ENCODE data around the gene FOXN3. TPM values are rescaled to one million over a fixed set of nuclear protein-coding genes. Genes with fewer than 3 reads are reported as not detected.

FOXN3 gene
- total and polyA plus RNA-seq, 2 donors (not counting 1 experiment from before 2014, with no cell fraction given): 27.9 to 33.3 TPM

DNA sequence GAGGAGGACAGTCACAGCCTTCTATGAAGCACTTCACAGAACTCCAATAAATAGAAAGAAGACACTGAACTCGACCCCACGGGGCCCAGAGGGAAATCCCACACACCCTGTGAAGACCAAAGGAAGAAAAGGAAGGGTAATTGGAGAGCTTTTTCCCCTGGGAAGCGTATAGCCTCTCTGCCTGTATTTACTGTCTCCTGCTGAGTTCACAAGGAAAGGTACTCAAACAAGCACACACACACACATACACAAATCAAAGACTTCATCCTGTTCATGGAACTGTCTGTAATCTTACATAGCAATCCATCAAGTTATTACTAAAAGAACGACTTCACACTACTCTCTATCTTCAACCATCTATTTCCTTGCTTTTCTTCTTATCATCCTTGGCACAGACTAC, 15.3 kb downstream of the FOXN3 start:
- no peaks in the 10 kb centered on the region for H4K20me1 ChIP-seq (ENCODE audit: control insufficient read depth, extremely low read depth, insufficient read depth, low read length)
- no peaks in the 10 kb centered on the region for H3K9me3 ChIP-seq (ENCODE audit: control insufficient read depth, insufficient read depth, low read depth, low read length)
- no peak for DNase-seq (ENCODE audit: low read depth in 2 of 2)
- TF ChIP-seq EZH2 (IDR thresholded peaks at IDR 0.05; ENCODE audit: low read length, missing control alignments) (no peak), CTCF (conservative IDR thresholded peaks at IDR 0.05 in 1 of 2, IDR thresholded peaks at IDR 0.05 in 1 of 2; ENCODE audit: low read depth in 1 of 2, low read length in 2 of 2) (no peak)
- H3K4me3 ChIP-seq (replicated peaks in 1 of 4; ENCODE audit: control extremely low read depth in 1 of 4, insufficient read depth in 1 of 4, low read depth in 3 of 4, low read length in 4 of 4): no peak overlapping the region
- no peaks in the 10 kb centered on the region for H3K79me2 ChIP-seq (ENCODE audit: control insufficient read depth, insufficient read depth, low read length)
- no peaks in the 10 kb centered on the region for H3K27me3 ChIP-seq (ENCODE audit: control insufficient read depth, insufficient read depth, low read length)
- no peaks in the 10 kb centered on the region for H3K36me3 ChIP-seq (ENCODE audit: control insufficient read depth, insufficient read depth, low read length)
- H2AFZ ChIP-seq (ENCODE audit: low read length): no peak overlapping the region
- peaks cover 2% of the 10 kb centered on the region for H3K4me1 ChIP-seq (ENCODE audit: control insufficient read depth, extremely low read depth, insufficient read depth, low read length)
- no peak overlapping the region for H3K9ac ChIP-seq (ENCODE audit: insufficient read depth, low read length)
- H3K4me2 ChIP-seq (ENCODE audit: extremely low read depth, insufficient read depth, low read length): no peak overlapping the region
- no peak overlapping the region for H3K27ac ChIP-seq (ENCODE audit: insufficient read depth, low read length)

GRCh38 chr14:89401241-89401640, 15.8 kb downstream of the FOXN3 start:
- H3K9ac ChIP-seq (ENCODE audit: insufficient read depth, low read length): no peak overlapping the region
- H3K4me2 ChIP-seq (ENCODE audit: extremely low read depth, insufficient read depth, low read length): no peak overlapping the region
- DNase-seq (ENCODE audit: low read depth in 2 of 2): no peak
- no peaks in the 10 kb centered on the region for H3K36me3 ChIP-seq (ENCODE audit: control insufficient read depth, insufficient read depth, low read length)
- H3K9me3 ChIP-seq (ENCODE audit: control insufficient read depth, insufficient read depth, low read depth, low read length): no peaks in the 10 kb centered on the region
- no peaks in the 10 kb centered on the region for H4K20me1 ChIP-seq (ENCODE audit: control insufficient read depth, extremely low read depth, insufficient read depth, low read length)
- H3K27ac ChIP-seq (ENCODE audit: insufficient read depth, low read length): no peak overlapping the region
- no peak overlapping the region for H2AFZ ChIP-seq (ENCODE audit: low read length)
- no peaks in the 10 kb centered on the region for H3K79me2 ChIP-seq (ENCODE audit: control insufficient read depth, insufficient read depth, low read length)
- TF ChIP-seq CTCF (conservative IDR thresholded peaks at IDR 0.05 in 1 of 2, IDR thresholded peaks at IDR 0.05 in 1 of 2; ENCODE audit: low read depth in 1 of 2, low read length in 2 of 2) (no peak), EZH2 (IDR thresholded peaks at IDR 0.05; ENCODE audit: low read length, missing control alignments) (no peak)
- H3K4me1 ChIP-seq (ENCODE audit: control insufficient read depth, extremely low read depth, insufficient read depth, low read length): peaks cover 2% of the 10 kb centered on the region
- H3K4me3 ChIP-seq (replicated peaks in 1 of 4; ENCODE audit: control extremely low read depth in 1 of 4, insufficient read depth in 1 of 4, low read depth in 3 of 4, low read length in 4 of 4): no peak overlapping the region
- H3K27me3 ChIP-seq (ENCODE audit: control insufficient read depth, insufficient read depth, low read length): no peaks in the 10 kb centered on the region

- no peak overlapping the region for H3K4me3 ChIP-seq (replicated peaks in 1 of 4; ENCODE audit: control extremely low read depth in 1 of 4, insufficient read depth in 1 of 4, low read depth in 3 of 4, low read length in 4 of 4)
- H3K36me3 ChIP-seq (ENCODE audit: control insufficient read depth, insufficient read depth, low read length): no peaks in the 10 kb centered on the region
- DNase-seq (ENCODE audit: low read depth in 2 of 2): no peak
- peaks cover 2% of the 10 kb centered on the region for H3K4me1 ChIP-seq (ENCODE audit: control insufficient read depth, extremely low read depth, insufficient read depth, low read length)
- H3K79me2 ChIP-seq (ENCODE audit: control insufficient read depth, insufficient read depth, low read length): no peaks in the 10 kb centered on the region
- no peak overlapping the region for H3K27ac ChIP-seq (ENCODE audit: insufficient read depth, low read length)
- H3K9me3 ChIP-seq (ENCODE audit: control insufficient read depth, insufficient read depth, low read depth, low read length): no peaks in the 10 kb centered on the region
- H4K20me1 ChIP-seq (ENCODE audit: control insufficient read depth, extremely low read depth, insufficient read depth, low read length): no peaks in the 10 kb centered on the region
- TF ChIP-seq CTCF (conservative IDR thresholded peaks at IDR 0.05 in 1 of 2, IDR thresholded peaks at IDR 0.05 in 1 of 2; ENCODE audit: low read depth in 1 of 2, low read length in 2 of 2) (no peak), EZH2 (IDR thresholded peaks at IDR 0.05; ENCODE audit: low read length, missing control alignments) (no peak)
- H3K27me3 ChIP-seq (ENCODE audit: control insufficient read depth, insufficient read depth, low read length): no peaks in the 10 kb centered on the region
- H3K4me2 ChIP-seq (ENCODE audit: extremely low read depth, insufficient read depth, low read length): no peak overlapping the region
- no peak overlapping the region for H2AFZ ChIP-seq (ENCODE audit: low read length)
- H3K9ac ChIP-seq (ENCODE audit: insufficient read depth, low read length): no peak overlapping the region
Observed at GRCh38 chr14:89400529-89400928, 16.5 kb downstream of the FOXN3 start.
